ENCODE measurements around the gene HTR1D.
A peak's percentile ranks its signal among the peaks of the same experiment; 100 is the strongest.
"Not testable (repeated sequence)": the region's sequence is repeated elsewhere in the genome, so short reads cannot be mapped to it uniquely, and the experiment has no call there.

HTR1D gene

GRCh38 chr1:23217421-23218115 lies at the start of gene HTR1D:
Gene HTR1D, minus strand, starts transcription at chr1:23217502. Its CDS starts 23,283 bp downstream, at chr1:23194219.
- DNase-seq (ENCODE audit: low spot score): peak; percentile 48

GRCh38 chr1:23263380-23263887 lies 46.1 kb upstream of the HTR1D start:
- no peak for DNase-seq (ENCODE audit: low spot score)

- DNase-seq (ENCODE audit: low spot score): not testable (repeated sequence)
Observed at GRCh38 chr1:23258082-23258481, 40.8 kb upstream of the HTR1D start.

GRCh38 chr1:23257371-23257770 lies 40.1 kb upstream of the HTR1D start:
- not testable (repeated sequence) for DNase-seq (ENCODE audit: low spot score)

GRCh38 chr1:23254584-23254983 lies 37.3 kb upstream of the HTR1D start:
- no peak for DNase-seq (ENCODE audit: low spot score)

GRCh38 chr1:23251812-23252211 lies 34.5 kb upstream of the HTR1D start:
- DNase-seq (ENCODE audit: low spot score): no peak

- DNase-seq (ENCODE audit: low spot score): no peak
Observed at GRCh38 chr1:23249787-23250454, 32.6 kb upstream of the HTR1D start.

GRCh38 chr1:23247276-23247675 lies 30.0 kb upstream of the HTR1D start:
- no peak for DNase-seq (ENCODE audit: low spot score)

- peak; percentile 21 for DNase-seq (ENCODE audit: low spot score)
Observed at GRCh38 chr1:23246274-23246673, 29.0 kb upstream of the HTR1D start.

- DNase-seq (ENCODE audit: low spot score): no peak
Observed at GRCh38 chr1:23244256-23244761, 27.0 kb upstream of the HTR1D start.

- no peak for DNase-seq (ENCODE audit: low spot score)
Observed at GRCh38 chr1:23242414-23242813, 25.1 kb upstream of the HTR1D start.

GRCh38 chr1:23239638-23240295 lies 22.5 kb upstream of the HTR1D start:
- no peak for DNase-seq (ENCODE audit: low spot score)

GRCh38 chr1:23238565-23238964 lies 21.3 kb upstream of the HTR1D start:
- no peak for DNase-seq (ENCODE audit: low spot score)

- DNase-seq (ENCODE audit: low spot score): no peak
Observed at GRCh38 chr1:23237508-23237907, 20.2 kb upstream of the HTR1D start.

GRCh38 chr1:23227806-23228205 lies 10.5 kb upstream of the HTR1D start:
- no peak for DNase-seq (ENCODE audit: low spot score)

GRCh38 chr1:23224739-23225648 lies 7.7 kb upstream of the HTR1D start:
- DNase-seq (ENCODE audit: low spot score): peak; percentile 83

- not testable (repeated sequence) for DNase-seq (ENCODE audit: low spot score)
Observed at GRCh38 chr1:23223963-23224362, 6.7 kb upstream of the HTR1D start.

- not testable (repeated sequence) for DNase-seq (ENCODE audit: low spot score)
Observed at GRCh38 chr1:23223490-23223951, 6.2 kb upstream of the HTR1D start.

- DNase-seq (ENCODE audit: low spot score): no peak
Observed at GRCh38 chr1:23222742-23223141, 5.4 kb upstream of the HTR1D start.

GRCh38 chr1:23222331-23222730 lies 5.0 kb upstream of the HTR1D start:
- DNase-seq (ENCODE audit: low spot score): no peak

- DNase-seq (ENCODE audit: low spot score): no peak
Observed at GRCh38 chr1:23221107-23221506, 3.8 kb upstream of the HTR1D start.

All from AG20443 (cell line).